ENCODE results near the gene PACS1.
"Not testable (repeated sequence)": the region's sequence is repeated elsewhere in the genome, so short reads cannot be mapped to it uniquely, and the experiment has no call there.

Gene PACS1

DNA sequence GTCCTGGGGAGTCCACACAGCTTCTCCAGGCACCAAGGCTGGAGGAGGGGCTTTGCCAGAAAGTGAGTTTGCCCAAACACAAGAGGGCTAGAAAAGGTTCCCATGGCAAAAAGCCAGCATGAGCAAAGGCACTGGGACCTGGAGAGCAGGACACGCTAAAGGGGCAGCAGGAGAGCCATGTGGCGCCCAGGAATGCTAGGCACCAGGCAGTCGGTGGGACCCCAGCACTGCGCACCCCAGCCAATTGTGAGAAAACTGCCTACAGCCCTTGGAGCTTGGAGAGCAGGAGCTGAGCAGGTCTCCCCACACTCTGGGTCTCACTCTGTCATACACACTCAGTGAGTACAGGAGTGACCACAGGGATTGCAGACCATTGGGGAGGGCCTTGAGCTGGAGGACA lies 193.2 kb downstream of the PACS1 start:
- DNase-seq, result no peak

DNA sequence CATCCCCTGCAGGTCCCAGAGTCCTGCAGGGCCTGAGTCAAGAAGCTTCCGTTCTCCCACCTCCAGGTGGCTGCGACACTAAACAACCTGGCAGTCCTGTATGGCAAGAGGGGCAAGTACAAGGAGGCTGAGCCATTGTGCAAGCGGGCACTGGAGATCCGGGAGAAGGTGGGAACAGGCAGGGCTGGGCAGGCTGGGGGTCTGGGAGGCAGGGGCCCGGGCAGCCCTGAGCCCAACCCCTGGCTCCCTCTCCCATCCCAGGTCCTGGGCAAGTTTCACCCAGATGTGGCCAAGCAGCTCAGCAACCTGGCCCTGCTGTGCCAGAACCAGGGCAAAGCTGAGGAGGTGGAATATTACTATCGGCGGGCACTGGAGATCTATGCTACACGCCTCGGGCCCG lies 193.7 kb downstream of the PACS1 start:
- DNase-seq, result no peak

DNA sequence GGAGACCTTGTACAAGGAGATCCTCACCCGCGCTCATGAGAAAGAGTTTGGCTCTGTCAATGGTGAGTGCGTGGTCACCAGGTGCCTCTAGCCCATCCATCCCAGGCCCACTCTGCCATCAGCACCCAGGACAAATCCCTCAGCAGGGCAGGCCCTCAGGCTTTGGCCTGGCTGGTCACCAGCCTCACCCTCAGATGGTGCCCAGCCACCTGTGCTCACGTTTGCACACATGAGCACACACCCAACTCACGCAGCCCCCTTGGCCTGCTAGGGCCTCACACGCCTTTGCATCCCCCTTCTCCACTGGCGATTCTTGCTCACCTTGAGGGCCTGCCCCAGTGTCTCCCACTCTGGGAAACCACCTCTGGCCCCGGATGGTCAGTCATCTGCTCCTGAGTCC lies 194.3 kb downstream of the PACS1 start:
- DNase-seq, result no peak

DNA sequence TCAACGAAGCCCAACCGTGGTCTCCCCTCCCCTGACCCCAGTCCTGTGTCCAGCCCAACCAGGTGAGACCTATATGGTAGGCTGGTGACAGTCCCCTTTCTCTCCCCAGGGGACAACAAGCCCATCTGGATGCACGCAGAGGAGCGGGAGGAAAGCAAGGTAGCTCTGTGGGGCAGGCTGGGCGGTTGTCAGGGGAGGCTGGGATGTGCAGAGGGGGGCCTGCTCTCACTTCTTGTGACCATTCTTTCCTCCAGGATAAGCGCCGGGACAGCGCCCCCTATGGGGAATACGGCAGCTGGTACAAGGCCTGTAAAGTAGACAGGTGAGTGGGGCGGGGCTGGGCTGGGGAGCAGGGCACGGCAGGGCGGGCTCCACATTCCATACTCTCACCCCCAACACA lies 194.8 kb downstream of the PACS1 start:
- peak; percentile 54 to 61 for DNase-seq

DNA sequence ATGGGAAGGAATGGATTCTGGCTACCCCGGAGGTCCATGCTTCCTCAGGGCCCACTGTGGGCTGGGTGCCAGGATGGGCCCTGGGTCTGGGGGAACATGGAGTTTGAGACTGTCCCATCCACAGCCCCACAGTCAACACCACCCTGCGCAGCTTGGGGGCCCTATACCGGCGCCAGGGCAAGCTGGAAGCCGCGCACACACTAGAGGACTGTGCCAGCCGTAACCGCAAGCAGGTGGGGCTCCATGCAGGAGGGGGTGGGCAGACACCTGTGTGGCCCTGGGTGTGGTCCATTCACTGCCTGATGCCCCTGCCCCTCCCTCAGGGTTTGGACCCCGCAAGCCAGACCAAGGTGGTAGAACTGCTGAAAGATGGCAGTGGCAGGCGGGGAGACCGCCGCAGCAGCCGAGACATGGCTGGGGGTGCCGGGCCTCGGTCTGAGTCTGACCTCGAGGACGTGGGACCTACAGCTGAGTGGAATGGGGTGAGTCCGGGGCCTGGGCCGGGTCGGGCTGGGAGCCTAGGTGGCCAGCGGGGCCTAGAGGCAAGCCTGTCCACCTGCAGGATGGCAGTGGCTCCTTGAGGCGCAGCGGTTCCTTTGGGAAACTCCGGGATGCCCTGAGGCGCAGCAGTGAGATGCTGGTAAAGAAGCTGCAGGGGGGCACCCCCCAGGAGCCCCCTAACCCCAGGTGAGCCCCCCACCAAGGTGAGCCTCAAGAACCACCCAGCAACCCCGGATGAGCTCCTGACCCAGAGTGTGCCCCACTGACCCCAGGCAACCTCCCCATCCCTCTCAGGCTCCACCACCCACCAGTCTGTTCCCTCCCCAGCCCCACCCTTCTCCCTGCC lies 195.7 kb downstream of the PACS1 start:
- no peak for DNase-seq

DNA sequence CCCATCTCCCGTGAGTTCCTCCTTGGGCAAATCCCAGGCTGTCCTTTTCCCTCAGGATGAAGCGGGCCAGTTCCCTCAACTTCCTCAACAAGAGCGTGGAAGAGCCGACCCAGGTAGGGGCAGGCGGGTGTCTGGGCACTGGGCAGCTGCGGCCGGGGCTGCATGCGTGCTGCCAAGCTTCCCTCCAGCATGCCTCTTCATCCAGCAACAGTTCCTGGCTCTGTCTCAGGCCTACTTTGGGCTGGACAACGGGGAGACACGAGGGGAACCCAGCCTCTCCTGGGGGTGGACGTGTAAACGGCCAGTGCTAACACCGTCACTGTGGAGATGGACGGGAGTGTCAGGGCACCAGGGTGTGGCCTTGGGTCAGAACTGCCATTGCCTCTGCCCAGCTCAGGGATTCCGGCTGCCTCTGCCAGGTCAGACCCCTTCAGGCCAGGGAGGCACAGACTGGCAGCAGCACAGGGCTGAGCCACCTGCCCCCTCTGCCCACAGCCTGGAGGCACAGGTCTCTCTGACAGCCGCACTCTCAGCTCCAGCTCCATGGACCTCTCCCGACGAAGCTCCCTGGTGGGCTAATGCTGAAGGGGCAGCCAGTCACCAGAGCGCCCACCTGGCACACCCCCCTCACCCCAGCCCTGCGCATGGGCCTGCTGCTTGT lies 196.4 kb downstream of the PACS1 start:
- no peak for DNase-seq

DNA sequence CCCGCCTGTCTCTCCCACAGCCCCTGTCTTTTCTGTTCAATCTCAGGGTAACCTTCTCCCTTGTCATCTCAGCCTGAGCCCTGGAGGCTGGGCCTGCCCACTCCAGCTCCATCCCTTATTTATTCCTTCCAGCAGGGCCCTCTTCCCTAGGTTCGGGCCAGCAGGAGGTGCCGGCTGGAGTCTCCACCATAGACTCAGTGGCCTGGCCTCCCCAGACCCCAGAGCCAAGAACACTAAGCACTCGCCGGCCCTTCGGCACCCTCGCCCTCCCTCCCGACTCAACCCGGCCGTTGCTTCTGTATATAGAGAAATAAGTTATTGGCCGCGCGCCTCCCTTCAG lies 196.9 kb downstream of the PACS1 start:
- no peak for DNase-seq

DNA sequence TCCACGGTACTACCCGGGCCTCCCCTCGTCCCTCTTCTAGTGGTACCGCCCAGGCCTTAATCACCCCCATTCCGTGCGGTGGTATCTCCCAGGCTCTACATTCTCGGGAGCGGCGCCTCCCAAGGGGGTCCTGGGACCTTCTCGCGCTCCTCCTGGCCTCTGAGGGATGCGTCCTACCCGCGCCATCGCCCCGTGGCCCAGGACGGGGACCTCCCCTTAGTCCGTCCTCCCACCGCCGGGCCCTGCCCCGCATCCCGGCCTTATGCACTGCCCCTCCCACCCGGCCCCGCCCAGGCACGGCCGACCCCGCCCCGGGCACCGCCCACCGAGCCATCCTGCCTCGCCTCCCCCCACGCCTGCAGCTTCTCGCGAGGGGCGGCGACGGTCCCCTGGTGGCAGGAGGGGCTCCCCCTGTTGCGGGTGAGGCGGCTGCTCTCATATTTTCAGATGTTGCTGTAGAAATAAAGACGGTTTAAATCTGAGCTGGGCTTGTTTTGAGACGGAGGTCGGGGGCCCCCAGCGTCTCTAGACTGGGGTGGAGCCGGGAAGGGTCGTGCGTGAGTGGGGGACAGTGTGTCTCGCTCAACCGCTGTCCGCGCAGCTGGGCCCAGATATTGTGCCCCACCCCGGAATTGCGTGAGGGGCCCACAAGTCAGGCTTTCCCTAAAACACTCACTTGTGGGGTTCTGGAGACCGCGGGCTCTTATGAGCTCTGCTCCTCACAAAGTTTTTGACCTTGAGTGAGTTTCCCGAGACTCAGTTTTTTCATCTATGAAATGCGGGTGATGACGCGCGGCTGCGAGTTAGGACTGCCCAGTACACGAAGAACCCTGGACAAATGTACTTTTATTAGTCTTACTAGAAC lies 197.5 kb downstream of the PACS1 start:
- peak; percentile 88 for DNase-seq

DNA sequence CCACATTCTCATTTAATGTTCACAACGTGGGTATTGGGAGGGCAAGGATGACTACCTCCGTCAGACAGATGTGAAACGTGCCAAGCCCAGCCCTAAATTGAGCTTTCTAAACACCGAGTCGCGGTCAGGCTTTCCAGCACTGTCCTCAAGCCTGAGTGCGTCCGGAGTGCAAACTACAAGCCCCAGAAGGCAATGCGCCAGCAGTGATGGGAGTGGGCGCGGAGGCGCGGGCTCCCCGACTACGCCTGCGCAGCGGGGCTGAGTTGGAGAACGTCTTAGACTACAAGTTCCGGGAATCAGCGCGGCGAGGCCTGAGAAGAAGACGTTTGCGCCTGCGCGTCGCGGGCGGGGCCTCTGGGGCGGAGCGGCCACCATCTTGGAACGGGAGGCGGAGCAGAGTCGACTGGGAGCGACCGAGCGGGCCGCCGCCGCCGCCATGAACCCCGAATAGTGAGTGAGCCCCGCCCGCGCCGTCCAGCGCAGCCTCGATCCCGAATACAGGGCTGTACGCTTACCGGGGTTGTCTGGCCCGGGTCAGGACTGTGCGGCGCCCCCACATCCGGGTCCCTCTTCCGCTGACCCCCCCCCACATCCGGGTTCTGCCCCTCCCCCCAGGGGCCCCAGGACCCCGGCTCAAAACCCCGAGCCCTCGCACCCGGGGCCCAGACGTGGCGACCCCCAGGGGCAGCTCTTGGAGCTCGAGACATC lies 198.3 kb downstream of the PACS1 start, which contains the start of gene RAB1B:
Gene RAB1B, plus strand, starts transcription at position 396 of the 708 bp plus-strand sequence. Its CDS starts 41 bp downstream, at position 437.
- DNase-seq, result peak; percentile 99 to 100

DNA sequence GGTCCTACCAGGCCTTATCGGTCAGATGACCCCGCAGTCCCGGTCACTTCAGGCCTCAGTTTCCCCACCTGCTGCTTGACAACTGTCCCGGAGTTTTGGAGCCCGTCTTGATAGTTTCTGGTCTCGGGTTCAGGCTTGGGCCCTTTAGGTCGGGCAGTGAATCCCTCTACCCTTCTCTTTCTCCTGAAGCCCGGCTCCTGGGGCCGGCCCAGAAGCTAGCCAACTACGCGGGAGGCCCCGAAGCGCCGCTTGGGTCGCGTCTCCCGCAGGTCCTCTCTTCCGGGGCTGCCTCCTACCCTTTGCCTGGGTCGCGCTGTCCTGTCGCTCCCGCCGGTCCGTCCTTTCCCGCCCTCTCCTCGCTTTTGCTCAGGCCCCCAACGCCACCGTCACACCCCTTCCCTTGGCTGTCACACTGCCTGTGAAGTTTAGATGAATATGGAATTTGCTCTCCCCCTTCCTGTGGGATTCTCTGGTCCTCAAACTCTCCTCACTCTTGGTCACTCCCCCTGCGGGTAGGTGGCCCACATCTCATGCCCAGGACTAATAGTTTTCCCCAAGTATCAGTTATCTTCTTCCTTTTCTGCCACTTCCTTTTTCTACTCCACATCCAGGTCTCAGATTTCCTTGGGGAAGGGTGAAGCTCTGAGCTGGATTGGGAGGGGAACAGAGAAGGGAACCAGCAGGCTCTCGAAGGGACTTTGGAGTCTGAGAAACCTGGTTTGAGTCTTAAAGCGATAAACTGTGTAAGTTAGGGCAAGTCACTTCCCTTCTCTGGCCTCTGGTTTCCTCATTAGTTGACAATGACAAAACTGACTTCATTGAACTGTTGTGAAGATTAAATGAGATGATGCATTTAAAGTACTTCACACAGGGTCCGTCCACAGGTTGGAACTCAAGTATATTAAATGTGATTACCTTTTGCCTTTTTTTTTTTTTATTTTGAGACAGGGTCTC lies 199.2 kb downstream of the PACS1 start:
- DNase-seq, result peak in 1 of 2 experiments; percentile 36

DNA sequence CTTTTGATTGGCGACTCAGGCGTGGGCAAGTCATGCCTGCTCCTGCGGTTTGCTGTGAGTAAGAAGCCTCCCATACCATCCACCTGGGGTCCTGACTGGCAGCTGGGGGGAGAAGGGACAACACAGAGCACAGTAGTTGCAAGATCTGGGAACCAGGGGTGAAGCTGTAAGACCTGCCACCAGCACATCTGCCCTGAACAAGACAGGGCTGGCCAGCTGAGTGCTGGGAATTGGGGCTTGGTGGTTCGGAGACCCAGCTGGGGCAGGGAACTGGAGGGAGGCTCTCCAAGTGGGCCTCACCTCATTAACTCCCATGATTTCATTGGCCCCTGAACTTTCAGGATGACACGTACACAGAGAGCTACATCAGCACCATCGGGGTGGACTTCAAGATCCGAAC lies 201.7 kb downstream of the PACS1 start:
- DNase-seq, result no peak

DNA sequence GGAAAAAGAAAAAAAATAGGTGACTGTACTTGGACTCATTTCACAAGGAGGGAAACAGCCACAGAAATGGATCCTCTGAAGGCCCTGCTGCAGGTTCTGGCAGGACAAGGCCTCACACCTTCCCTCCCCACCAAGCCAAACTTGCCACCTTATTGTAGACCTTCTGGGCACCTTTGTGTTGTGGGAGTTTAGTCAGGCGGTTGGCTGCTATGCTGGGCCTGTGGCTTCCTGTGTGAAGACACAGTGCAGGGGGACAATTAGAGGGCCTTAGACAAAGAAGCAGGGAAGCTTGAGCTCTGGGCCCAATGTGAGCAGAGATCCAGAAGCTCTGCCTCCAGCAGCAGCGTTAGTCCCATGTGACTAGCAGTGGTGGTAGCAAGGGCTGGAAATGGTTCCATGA lies 202.5 kb downstream of the PACS1 start:
- DNase-seq, result no peak

DNA sequence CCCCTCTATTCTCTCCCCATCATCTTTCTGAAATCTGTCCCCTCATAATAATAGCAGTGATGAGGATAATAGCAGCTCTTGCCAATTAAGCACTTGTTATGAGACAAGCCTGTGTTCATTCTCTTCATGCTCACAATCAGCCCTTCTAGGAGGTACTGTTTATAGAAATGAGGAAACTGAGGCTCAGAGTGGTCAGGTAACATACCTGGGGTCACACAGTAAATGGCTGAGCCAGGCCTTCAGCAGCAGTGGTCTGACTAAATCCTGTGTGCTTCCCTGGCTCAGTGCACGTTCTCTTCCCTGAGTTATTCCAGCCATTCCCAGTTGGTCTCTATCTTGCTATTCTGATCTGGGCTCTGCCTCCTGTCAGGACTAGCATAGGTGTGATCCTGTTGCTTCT lies 204.1 kb downstream of the PACS1 start:
- DNase-seq, result no peak

DNA sequence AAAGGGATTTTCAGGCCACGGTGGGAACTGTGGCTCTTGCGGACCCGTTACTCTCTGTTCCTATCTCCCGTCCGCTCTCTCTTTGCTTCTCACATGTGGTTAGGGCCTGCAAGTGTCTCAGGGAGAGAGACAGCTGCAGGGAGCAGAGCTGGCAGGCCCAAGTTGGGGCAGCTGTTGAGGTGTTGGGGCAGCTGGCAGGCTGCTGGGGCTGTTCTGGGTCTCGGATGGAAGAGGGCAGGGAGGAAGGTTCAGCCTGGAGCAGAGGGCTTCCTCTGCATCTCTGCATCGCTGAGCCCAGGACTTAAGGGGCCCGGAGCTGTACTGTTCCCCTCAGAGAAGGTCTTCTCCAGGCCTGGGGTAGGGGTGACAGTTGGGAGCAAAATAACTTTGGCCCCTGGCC lies 205.3 kb downstream of the PACS1 start:
- DNase-seq, result no peak

DNA sequence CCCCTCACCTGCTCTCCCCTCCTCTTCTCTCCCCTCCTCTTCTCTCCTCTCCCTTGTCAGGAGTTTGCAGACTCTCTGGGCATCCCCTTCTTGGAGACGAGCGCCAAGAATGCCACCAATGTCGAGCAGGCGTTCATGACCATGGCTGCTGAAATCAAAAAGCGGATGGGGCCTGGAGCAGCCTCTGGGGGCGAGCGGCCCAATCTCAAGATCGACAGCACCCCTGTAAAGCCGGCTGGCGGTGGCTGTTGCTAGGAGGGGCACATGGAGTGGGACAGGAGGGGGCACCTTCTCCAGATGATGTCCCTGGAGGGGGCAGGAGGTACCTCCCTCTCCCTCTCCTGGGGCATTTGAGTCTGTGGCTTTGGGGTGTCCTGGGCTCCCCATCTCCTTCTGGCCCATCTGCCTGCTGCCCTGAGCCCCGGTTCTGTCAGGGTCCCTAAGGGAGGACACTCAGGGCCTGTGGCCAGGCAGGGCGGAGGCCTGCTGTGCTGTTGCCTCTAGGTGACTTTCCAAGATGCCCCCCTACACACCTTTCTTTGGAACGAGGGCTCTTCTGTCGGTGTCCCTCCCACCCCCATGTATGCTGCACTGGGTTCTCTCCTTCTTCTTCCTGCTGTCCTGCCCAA lies 206.0 kb downstream of the PACS1 start:
- DNase-seq, result no peak

DNA sequence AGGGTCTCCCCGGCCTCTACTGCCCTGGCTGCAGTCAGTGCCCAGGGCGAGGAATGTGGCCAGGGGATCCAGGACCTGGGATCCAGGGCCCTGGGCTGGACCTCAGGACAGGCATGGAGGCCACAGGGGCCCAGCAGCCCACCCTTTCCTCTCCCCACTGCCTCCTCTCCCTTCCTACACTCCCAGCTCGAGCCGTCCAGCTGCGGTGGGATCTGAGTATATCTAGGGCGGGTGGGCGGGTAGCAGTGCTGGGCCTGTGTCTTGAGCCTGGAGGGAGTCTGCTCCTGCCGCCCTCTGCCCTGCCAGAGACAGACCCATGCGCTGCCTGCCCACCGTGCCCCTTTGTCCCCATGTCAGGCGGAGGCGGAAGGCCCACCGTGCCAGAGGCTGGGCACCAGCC lies 206.5 kb downstream of the PACS1 start:
- DNase-seq, result not testable (repeated sequence)

DNA sequence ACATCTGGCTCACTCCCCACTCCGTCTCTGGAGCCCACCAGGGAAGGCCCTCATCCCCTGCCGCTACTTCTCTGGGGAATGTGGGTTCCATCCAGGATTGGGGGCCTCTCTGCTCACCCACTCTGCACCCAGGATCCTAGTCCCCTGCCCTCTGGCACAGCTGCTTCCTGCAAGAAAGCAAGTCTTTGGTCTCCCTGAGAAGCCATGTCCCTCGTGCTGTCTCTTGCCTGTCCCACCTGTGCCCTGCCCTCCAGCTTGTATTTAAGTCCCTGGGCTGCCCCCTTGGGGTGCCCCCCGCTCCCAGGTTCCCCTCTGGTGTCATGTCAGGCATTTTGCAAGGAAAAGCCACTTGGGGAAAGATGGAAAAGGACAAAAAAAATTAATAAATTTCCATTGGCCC lies 207.0 kb downstream of the PACS1 start:
- DNase-seq, result not testable (repeated sequence)

DNA sequence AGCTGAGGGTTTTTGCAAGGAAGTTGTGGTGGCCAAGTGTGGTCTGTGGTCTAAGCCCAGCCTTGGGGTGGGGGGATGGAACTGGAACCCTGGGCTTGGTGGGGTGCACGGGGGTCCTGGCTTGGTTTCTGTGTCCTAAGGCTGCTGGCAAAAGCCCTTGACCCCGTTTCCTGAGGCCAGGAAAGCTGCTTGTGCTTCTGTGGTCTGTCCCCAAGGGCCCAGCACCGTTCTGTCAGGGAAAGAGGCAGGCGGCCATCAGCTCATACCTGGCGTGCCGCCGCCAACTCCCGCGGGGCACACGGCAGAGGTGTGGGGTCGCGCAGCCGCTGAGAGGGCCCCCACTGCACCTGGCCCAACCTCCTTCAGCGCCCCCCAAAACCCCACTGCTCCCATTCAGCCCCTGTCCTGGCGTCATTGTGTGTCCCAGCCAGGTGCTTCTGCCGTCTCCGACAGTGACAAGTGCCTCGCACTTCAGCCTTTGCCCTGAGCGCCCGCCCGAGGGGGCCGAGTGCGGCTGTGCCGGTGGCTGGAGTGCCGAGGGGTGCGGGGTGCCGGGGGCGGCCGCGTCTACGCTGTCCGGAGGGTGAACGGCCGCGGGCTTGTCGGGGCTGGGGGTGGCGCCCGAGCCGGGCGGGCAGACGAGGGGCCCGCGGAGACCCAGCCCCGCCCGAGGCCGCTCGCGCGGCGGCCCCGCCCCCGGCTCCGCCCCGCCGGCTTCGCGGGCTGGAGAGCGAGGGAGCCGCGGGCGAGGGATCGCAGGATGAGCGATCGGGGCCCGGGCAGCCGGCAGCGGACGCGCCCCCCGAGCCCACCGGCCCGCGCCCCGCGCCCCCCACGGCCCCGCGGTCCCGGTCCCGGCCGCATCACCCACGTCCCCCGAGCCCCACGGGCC lies 207.6 kb downstream of the PACS1 start, which contains the start of gene CNIH2:
Gene CNIH2, plus strand, starts transcription at position 705 of the 892 bp plus-strand sequence. CDS start 282 bp downstream, outside the sequence.
- DNase-seq, result peak; percentile 34 to 54

DNA sequence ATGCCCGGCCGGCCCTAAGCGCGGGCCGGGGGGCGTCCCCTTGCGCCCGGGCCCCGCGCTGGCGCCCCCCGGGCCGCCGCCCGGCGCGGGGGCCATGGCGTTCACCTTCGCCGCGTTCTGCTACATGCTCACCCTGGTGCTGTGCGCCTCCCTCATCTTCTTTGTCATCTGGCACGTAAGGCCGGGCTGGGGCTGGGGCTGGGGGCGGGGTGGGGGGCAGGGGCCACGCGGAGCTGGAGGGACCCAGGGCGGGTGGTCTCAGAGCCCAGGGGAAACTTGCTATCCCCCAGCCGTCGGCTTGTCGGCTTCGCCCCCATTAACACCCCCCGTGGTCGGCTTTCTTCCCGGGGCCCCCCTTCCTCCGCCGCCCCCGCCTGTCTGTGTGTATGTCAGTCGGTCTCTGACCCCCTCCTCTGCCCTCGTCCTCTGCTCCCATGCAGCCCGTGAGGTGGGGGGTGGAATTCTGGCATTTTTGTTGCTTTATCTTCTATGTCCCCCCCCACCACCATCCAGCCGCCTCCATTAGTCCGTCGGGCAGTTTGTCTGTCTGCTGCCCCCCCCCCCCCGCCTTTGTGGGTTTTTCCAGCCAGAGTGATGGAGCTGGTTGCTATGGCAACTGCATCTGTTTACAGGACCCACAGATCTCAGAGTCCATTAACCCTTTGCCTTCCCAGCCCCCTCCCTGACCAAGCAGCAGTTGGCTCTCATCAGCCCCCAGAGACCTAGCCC lies 208.5 kb downstream of the PACS1 start:
- no peak for DNase-seq
